ENCODE results near the gene CTDSPL.

CTDSPL gene

GRCh38 chr3:37859354-37859753 lies 2.3 kb upstream of the CTDSPL start:
- TF ChIP-seq CTCF (IDR thresholded peaks at IDR 0.05; ENCODE audit: borderline replicate concordance, control extremely low read depth, extremely low read depth, insufficient read depth, missing control alignments): no peak
- no peak for DNase-seq (ENCODE audit: low spot score)
- in situ Hi-C loops (cut with MboI; ENCODE audit: low sequenced_read_pairs, unreplicated experiment): loop anchor here (10.0 kb wide), 1 partner anchor 115 kb away; no protein-coding TSS in a partner anchor

GRCh38 chr3:37859908-37860199 lies 1.8 kb upstream of the CTDSPL start:
- DNase-seq (ENCODE audit: low spot score): no peak
- in situ Hi-C loops (cut with MboI; ENCODE audit: low sequenced_read_pairs, unreplicated experiment): loop anchor here (10.0 kb wide), 1 partner anchor 115 kb away; no protein-coding TSS in a partner anchor
- no peak for TF ChIP-seq CTCF (IDR thresholded peaks at IDR 0.05; ENCODE audit: borderline replicate concordance, control extremely low read depth, extremely low read depth, insufficient read depth, missing control alignments)

GRCh38 chr3:37862219-37862902 lies 681 bp downstream of the CTDSPL start:
- in situ Hi-C loops (cut with MboI; ENCODE audit: low sequenced_read_pairs, unreplicated experiment): no loop called here
- DNase-seq (ENCODE audit: low spot score): no peak
- TF ChIP-seq CTCF (IDR thresholded peaks at IDR 0.05; ENCODE audit: borderline replicate concordance, control extremely low read depth, extremely low read depth, insufficient read depth, missing control alignments): no peak

GRCh38 chr3:37862903-37863815 lies 1.5 kb downstream of the CTDSPL start:
- no peak for DNase-seq (ENCODE audit: low spot score)
- no peak for TF ChIP-seq CTCF (IDR thresholded peaks at IDR 0.05; ENCODE audit: borderline replicate concordance, control extremely low read depth, extremely low read depth, insufficient read depth, missing control alignments)
- in situ Hi-C loops (cut with MboI; ENCODE audit: low sequenced_read_pairs, unreplicated experiment): no loop called here

- DNase-seq (ENCODE audit: low spot score): no peak
- in situ Hi-C loops (cut with MboI; ENCODE audit: low sequenced_read_pairs, unreplicated experiment): no loop called here
- TF ChIP-seq CTCF (IDR thresholded peaks at IDR 0.05; ENCODE audit: borderline replicate concordance, control extremely low read depth, extremely low read depth, insufficient read depth, missing control alignments): no peak
These were observed 2.5 kb downstream of the CTDSPL start for GRCh38 chr3:37863949-37864822.

- no peak for DNase-seq (ENCODE audit: low spot score)
- no peak for TF ChIP-seq CTCF (IDR thresholded peaks at IDR 0.05; ENCODE audit: borderline replicate concordance, control extremely low read depth, extremely low read depth, insufficient read depth, missing control alignments)
- in situ Hi-C loops (cut with MboI; ENCODE audit: low sequenced_read_pairs, unreplicated experiment): no loop called here
These were observed 3.2 kb downstream of the CTDSPL start for GRCh38 chr3:37864904-37865303.

All from GM13976 (cell line).